LHCN-M2 (cell line): ENCODE data around the gene RUNX1. TPM values are rescaled to one million over a fixed set of nuclear protein-coding genes. Genes with fewer than 3 reads are reported as not detected.

Experiments used
- DNase-seq: peaks from one replicate; pipeline ENCODE4 v3.0.0-alpha.2; 2012; ENCODE audit warnings: low read depth
- polyA plus RNA-seq: library from polyadenylated mRNA; unstranded; fragments of >200 nt; gene quantifications from one replicate; pipeline ENCODE4 v1.2.1, GENCODE V29; 2012; ENCODE audit warnings: missing spikeins
- total RNA-seq: library from RNA; depleted of rRNA; stranded (reverse); fragments of >200 nt; gene quantifications from 2 replicates; pipeline ENCODE4 v1.2.3, GENCODE V29; 2014; rRNA removed

Gene RUNX1
- 31.2 and 43.9 TPM in 2 replicates for total RNA-seq
- polyA plus RNA-seq, result 29.7 TPM

DNA sequence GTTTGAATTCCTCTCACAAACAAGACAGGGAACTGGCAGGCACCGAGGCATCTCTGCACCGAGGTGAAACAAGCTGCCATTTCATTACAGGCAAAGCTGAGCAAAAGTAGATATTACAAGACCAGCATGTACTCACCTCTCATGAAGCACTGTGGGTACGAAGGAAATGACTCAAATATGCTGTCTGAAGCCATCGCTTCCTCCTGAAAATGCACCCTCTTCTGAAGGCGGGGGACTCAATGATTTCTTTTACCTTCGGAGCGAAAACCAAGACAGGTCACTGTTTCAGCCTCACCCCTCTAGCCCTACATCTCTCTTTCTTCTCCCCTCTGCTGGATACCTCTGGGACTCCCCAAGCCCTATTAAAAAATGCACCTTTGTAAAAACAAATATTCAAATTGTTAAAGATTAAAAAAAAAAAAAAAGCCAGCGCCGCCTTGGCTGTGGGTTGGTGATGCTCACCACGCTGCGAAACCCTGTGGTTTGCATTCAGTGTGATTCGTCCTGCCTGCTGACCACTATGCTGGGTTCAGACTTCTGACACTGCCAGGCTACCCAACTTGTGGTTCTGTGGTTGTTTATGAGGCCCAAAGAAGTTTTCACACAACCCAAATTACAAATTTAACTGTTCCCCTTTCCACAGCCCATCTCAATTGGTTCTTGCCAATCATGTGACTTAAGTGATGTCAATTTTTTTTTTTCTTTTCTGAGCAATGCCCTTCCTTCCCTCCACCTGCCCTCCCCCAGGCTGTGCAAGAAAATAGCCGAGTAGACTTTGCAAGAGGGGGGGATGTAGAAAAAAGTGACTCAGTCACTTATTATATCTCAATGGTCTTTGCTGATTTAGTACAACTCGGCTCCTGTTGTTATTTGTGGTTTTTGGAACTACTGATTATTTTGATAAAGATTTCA is at the start of gene RUNX1:
TSS of gene RUNX1 (minus strand) at position 597 of the 912 bp plus-strand sequence.
- DNase-seq, result peak; percentile 100

DNA sequence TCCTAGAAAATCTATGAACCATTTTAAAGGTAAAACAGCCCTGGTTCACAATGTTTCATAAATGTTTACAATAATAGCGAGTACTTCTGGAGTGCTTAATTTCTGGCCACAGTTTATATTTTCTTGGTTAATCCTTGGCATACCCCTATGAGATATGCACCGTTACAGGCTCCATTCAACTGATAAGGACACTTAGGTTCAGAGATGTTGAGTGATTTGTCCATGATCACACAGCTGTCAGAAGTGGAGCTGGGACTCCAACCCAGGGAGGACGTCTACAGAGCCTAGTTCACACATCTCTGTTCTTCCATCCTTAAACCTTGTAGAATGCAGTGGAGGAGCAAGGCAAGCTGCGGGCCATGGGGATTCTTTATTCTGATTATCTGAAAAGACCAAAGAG is 48.4 kb upstream of the RUNX1 start:
- no peak for DNase-seq

DNA sequence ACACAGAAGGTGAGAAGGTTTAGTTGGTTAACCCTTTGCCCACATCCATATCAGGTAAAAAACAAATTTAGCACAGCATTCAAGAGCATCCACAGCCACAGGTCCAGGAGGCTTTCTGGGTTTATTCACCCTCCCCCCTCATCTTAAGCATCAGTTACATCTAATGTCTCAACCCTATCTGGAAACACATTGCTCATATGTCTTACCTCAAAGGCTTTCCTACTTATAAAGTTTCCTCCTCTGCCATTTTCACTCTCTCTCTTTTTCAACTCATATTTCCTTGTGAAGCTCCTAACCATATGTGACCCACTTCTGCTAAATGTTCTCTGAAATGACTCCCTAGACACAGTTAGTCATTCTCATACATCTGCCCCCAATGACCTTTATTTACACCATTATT is 47.9 kb upstream of the RUNX1 start:
- peak; percentile 73 for DNase-seq

DNA sequence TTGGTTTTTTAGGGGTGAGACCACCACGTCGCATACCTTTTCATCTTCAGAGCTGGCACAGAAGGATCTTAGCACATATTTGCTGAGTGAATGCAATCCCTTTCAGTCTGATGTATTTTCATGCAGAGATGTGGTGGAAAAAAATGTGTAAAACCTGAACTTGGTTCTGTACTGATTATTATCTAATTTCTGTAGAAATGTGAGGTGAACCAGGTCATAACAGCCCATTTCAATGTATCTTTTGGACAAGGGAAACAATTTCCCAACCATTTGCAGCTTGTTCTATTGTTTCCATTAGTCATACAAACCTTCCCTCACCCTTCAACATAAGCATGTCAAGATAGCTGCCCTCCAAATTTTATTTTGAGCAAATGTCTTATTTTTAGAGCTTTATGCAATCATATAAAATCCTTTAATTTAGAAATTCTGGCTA is 46.8 kb upstream of the RUNX1 start:
- DNase-seq, result peak; percentile 45

DNA sequence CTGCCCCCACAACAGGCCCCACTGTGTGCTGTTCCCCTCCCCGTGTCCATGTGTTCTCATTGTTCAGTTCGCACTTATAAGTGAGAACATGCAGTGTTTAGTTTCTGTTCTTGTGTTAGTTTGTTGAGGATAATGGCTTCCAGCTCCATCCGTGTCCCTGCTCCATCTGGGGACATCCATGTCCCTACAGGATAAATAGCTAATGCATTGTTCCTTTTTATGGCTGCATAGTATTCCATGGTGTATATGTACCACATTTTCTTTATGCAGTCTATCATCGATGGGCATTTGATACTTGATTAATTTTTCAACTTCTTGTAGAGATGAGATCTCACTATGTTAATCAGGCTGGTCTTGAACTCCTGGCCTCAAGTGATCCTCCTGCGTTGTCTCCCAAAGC is 44.4 kb upstream of the RUNX1 start:
- DNase-seq, result no peak

DNA sequence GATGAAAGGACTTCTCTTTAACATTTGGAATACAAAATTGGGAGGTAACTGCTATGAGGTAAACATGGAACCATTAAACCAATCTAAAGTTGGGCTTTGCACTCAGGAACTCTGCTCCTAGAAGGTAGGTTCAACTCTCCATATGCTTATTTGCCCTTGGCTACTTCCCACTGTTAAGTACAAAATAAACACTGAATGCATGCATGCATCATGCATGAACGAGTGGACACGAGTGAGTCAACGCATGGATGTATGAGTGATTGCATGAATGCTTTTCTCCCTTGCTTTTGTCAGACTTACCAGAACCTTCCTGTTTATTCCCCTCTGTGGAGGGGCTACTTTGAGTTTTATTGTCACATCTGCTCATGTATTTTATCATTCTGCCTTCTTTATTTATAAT is 42.4 kb upstream of the RUNX1 start:
- DNase-seq, result no peak

DNA sequence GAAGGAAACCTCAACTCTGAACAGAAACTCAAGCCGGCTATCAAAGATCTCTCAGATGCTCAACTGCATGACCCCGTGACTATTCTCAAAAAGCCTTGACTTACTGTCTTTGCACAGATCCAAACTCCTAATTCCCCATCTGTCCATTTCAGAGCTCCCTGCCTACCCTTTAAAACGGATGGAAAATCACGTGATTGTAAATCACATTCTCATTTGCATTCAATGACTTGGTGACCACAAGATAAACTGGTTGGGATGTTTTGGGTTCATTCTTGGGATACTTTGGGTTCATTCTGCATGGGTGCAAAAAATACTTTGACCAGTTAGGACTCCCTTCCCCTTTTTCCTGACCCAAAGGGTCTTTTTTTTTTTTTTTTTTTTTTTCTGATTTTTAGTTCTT is 41.3 kb upstream of the RUNX1 start:
- DNase-seq, result no peak

DNA sequence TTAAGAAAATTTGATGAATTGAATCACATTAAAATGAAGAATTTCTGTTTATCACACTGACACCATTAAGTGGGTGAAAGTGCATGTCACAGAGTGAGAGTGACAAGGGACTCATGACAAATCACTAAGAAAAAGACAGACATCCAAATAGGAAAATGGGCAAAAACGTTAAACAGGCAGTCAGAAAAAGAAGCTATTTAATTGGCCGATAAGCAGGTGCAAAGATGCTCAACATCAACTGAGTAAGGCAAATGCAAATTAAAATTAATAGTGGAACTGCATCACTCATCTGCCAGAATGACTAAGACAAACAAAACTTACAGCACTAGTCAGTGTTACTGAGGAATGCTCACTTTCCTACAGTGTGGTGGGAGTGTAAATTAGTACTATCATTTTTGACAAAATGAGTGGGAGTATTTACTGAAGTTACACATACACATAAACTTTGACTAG is 39.2 kb upstream of the RUNX1 start:
- DNase-seq, result no peak

DNA sequence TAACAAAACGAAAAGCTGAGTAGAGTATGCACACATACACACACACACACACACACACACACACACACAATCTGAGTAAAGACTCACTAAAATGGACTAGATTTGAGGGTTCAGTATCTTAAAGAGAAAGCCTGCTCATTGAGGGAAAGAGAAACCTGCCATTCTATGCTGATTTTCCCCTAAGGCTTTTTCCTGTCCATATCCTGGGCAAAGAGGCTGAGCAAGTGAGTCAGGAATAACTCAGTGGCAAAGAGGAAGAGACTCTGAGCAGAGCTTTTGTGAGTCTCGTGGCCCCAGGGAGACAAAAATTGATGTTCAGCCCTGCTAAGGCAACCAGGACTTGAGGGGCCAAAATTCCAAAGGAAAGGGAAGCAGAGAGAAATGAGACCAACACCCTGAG is 37.3 kb upstream of the RUNX1 start:
- peak; percentile 59 for DNase-seq

DNA sequence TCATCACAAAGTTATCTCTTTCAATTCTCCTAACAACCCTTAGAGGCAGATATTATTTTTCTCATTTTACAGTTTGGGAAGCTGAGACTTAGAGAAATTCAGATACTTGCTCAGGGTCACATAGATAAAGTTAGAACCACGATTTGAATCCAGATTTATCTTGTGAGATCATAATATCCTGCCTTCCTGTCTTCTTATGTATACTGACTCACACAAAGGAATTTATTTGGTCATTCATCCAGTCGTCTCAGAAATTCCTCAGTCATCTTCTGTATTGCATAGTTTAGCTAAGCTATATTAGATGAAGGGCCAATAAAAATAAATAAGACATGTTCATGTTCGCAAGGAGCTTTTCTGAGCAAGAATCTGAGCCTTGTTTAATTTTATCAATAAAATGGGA is 35.8 kb upstream of the RUNX1 start:
- peak; percentile 90 for DNase-seq

DNA sequence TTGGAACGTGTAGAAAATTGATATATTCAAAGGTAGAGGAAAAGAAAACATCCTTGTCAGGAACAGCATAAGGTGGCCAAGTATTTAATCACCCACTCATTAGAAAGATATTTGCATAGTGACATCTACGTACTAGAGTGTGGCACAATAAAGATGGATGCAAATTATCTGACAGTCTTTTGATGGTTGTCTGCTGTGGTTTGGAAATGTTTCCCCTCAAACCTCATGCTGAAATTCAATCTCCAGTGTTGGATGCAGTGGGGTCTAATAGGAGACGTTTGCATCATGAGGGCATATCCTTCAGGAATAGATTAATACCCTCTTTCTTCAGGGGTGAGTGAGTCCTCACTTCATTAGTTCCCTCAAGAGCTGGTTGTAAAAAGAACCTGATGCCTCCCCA is 34.1 kb upstream of the RUNX1 start:
- no peak for DNase-seq

DNA sequence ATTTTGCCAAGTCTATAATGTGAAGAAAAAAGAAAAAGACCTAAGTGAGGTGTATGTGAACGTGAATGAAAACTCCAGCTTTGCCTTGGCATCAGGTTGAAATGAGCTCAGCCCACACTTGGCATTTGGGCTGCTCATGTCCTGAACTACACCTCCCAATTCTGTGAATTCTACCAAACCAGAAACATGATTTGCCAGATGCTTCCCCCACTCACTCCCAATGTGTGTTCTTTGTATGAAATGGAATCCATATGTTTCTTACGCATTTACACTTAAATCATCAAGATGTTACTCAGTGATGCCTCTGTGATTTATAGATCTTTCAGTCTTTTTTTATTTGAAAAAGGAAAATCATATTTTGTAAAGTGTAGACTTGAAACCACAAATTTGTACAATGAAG is 32.8 kb upstream of the RUNX1 start:
- no peak for DNase-seq

DNA sequence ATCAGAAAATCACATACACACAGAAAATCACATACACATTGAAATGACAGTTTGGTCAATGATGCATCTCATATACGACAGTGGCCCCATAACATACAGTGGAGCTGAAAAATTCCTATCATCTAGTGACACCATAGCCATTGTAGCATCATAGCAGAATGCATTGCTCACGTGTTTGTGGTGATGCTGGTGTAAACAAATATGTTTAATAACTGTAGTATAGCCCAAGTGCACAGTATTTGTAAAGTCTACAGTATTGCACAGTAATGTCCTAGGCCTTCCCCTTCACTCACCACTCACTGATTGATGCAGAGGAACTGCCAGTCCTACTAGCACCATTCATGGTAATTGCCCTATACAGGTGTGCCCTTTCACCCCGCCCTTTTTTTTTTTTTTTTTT is 30.1 kb upstream of the RUNX1 start:
- DNase-seq, result no peak

DNA sequence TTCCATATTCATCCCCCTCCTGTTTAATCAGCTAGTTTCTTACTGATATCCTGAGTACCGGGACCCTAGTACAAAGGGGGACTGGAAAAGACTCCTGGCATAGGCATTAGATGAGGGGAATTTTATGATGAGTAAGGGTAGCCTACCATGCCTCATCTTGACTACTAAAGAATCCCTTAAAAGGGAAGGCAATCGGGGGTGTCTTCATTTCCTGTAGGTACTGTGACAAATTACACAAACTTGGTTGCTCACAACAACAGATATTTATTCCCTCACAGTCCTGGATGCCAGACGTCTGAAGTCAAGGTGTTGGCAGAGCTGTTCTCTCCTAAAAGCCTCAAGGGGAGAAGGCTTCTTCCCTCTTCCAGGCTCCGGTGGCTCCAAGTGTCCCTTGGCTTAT is 28.9 kb upstream of the RUNX1 start:
- no peak for DNase-seq

DNA sequence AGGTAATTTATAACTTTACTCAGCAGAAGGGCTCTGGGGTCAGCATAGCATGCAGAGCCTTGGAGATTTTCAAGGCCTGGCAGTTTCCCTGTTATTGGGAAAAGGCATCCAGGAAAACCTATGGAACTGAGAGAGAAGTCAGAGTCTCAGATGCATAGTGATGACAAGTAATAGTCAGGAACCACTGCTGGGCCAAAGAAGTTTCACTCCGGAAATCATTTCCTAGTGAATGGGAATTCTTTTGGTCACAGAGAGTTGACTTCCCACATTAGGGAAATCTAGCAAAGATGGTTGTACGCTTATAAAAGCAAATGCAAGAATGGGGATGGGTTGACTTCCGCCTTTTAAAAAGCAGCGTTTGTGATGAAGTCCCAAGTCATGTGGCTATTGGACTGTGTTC is 28.4 kb upstream of the RUNX1 start:
- no peak for DNase-seq

DNA sequence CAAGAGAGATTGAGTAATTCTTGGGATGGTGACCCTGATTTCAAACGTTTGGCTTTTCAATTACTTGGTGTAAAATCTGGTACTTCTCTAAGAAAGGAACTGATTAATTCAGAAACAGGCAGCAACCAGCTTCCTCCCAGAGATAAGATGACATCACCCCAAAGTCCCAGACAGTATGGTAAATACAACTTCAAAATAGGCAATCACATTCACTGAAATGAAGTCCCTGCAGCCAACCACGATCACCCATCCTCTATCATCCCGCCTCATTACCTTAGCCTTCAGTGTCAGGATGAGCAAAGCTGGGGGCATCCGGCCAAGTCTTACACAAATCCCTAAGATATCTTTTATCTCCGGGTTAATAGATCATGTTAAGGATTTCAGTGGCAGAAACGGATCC is 26.4 kb upstream of the RUNX1 start:
- DNase-seq, result peak; percentile 59

DNA sequence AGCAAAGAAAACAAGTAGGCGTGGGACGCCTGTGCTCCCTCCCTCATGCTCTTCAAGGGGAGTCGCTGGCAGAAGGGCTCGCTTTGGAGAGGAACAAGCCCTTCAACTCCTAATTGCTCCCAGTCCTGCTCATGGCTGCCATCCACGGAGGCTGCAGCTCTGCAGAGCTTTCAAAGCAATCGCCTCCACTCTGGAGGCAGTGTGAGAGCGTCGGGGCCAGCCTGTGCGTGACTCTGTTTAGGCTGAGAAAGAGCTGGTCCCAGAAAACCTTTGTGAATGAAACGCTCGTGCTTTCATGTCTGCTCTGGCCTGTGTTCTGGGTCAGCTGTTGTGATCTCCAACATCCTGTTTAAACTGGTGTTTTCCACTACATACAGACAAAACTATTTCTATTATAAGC is 23.9 kb upstream of the RUNX1 start:
- DNase-seq, result no peak

DNA sequence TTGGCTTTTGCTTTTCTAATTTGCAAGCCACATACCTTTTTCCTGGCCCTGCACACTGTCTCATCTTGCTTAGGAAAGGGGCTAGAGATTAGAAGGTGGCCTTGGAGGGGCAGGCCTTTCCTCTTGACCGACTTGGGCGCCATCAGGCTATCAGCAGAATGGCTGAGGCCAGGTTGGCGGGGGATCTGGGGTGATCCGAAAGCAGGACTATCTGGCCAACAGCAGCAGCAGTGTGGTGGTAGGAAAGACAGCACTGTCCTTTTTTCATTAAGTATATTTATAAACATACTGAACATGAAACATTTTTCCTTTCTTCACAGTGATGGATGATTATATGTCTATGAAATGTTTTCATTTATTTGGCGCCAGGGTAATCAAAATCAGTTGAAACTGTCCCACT is 23.5 kb upstream of the RUNX1 start:
- no peak for DNase-seq

DNA sequence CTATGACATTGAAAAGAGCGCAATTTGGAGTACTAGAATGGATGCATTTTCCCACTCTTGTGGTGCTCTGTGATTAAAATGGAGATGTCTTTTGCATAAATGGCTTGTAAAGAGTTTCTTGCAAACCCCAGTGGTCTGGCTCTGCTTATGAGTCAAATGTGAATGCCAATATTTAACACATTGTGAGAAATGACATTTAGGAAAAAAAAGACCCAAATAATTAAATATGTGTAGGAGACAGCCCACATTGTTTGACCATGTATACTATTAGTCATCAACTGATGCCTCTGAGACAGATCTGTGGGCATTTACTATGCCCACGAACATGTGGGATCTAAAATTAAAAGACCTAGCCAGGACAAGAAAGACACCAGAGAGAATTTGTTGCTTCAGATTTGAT is 22.2 kb upstream of the RUNX1 start:
- peak; percentile 57 for DNase-seq

DNA sequence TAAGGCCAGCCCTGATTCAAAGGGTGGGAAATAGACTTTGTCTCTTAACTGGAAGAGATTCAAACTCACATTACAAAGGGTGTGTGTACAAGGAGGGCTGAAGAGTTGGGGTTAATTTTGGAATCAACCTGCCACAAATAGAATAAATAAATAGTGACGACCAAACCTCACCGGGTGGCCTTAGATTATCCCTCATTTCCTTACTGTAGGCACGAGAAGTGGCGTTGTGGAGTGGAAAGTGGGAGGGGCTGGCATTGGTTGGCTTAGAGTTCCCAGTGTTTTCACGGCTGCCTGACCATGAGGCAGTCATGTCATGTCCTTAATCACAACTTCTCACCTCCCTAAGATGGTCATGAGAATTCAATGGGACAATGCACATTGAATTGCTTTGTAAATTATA is 21.3 kb upstream of the RUNX1 start:
- DNase-seq, result peak; percentile 58

DNA sequence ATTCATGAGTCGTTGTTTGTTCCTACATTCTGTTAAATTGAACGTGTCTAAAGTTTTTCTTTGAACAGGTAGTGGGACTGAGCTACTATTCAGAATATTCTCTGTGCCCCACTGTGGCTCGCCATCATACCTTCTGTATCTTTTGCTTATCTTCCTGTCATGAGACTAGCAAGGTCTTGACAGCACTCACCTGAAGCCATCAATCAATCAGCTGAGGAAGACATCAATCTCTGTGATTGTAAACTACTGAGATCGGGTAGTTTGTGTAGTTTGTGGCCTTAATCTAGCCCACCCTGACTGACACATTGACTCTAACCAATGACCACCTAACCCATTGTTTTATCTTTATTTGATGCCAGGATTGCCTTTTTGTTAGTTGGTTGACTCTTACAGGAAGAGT is 17.7 kb upstream of the RUNX1 start:
- DNase-seq, result no peak

DNA sequence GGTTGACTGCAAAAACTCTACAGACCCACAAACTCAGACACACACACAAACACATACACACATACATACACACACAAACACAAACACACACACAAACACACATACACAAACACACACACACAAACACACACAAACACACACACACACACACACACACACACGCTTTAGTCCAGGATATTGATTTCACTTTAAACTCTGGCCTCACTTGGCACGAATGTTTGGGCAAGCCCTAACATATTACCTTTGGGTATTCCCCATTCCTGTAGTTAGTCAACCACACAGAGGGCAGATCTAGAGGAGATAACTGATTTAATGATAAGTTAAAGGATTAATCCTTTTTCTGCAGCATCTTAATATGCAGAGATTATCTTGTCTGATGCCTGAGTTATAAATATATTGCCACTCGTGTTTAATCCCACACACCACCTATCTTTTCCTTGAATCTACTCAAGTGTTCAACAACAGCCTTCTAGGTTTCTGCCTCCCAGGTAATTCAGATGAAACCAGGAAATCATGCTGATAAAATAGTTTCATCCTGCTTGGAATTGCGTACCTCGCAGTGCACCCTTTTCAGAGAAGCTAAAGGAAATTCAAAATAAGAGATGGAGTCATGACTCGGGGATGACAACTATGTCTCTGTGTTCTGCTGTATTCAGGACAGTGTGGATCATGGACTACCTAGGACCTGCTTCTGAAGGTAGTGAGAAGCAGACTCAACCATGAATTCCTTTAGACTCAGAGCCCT is 14.5 kb upstream of the RUNX1 start:
- DNase-seq, result no peak

DNA sequence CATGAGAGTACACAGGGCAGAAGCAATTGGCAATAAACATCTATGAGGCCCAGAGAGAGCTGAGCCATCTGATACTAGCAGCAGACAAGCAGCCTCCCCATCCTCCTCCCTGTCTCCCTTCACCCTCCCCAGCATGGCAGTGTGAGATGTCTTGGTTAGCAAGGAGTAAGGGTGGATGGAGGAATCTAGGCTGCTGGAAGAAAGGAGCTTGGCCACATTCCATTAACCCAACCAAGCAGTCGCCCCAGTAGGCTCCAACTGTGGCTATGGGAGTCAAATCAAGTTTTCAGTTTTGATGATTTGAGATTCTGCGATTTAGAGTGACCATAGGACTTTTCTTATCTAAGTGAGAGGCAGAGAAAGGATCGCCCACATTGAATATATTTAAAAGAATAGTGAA is 12.9 kb upstream of the RUNX1 start:
- DNase-seq, result no peak
